Body of pancreas (tissue), 4 donors: ENCODE measurements around the gene RBP7.

ENCODE experiments used
- CTCF ChIP-seq, 7 experiments: fragments of 450-650 bp in 4 of 7; fragments of 200-600 bp in 3 of 7; sonication (generic) in 3 of 7; IDR thresholded peaks; one replicate each; pipeline ENCODE4 v1.5.1; 2016 to 2019; ENCODE audit warnings: antibody characterized with exemption in 7 of 7
- POLR2A ChIP-seq, 3 donors: fragments of 450-650 bp; IDR thresholded peaks; one replicate each; pipeline ENCODE4 v1.6.1; 2016; ENCODE audit warnings: antibody characterized with exemption in 3 of 3, mild to moderate bottlenecking in 2 of 3

- no peak for TF ChIP-seq CTCF (IDR thresholded peaks at IDR 0.05)
- TF ChIP-seq POLR2A (IDR thresholded peaks at IDR 0.05), result no peak
Observed at GRCh38 chr1:10050611-10051010, 53.6 kb downstream of the RBP7 start.
